Hindlimb muscle (tissue), 1 donor: ENCODE data around the gene SCIMP. TPM values are rescaled to one million over a fixed set of nuclear protein-coding genes. Genes with fewer than 3 reads are reported as not detected.
"Not testable (repeated sequence)": the region's sequence is repeated elsewhere in the genome, so short reads cannot be mapped to it uniquely, and the experiment has no call there.

Experiments used
- DNase-seq: peaks from one replicate; pipeline ENCODE4 v3.0.0-alpha.2; 2013
- polyA plus RNA-seq: library from polyadenylated mRNA; unstranded; fragments of 120-200 nt; gene quantifications from one replicate; pipeline ENCODE4 v1.2.1, GENCODE V29; 2013; ENCODE audit not compliant: insufficient read length

Gene SCIMP
- 1.6 TPM for polyA plus RNA-seq

- DNase-seq: no peak
These were observed at the start of gene SCIMP for GRCh38 chr17:5234645-5235576. SCIMP (minus strand) TSS chr17:5234860; CDS start chr17:5234755, 105 bp downstream.

GRCh38 chr17:5283571-5284315 is 49.1 kb upstream of the SCIMP start:
- no peak for DNase-seq

GRCh38 chr17:5282642-5283217 is 48.1 kb upstream of the SCIMP start:
- DNase-seq: no peak

- peak; percentile 91 for DNase-seq
These were observed 47.4 kb upstream of the SCIMP start, which contains the start of gene RABEP1 for GRCh38 chr17:5281814-5282641. RABEP1 (plus strand) TSS chr17:5282284; CDS start chr17:5282487, 203 bp downstream.

GRCh38 chr17:5272322-5272721 is 37.7 kb upstream of the SCIMP start:
- DNase-seq: no peak

- DNase-seq: no peak
These were observed 34.7 kb upstream of the SCIMP start for GRCh38 chr17:5269241-5269960.

- DNase-seq: no peak
These were observed 30.2 kb upstream of the SCIMP start for GRCh38 chr17:5264893-5265292.

- no peak for DNase-seq
These were observed 28.8 kb upstream of the SCIMP start for GRCh38 chr17:5263441-5263840.

- DNase-seq: no peak
These were observed 27.8 kb upstream of the SCIMP start for GRCh38 chr17:5262416-5262991.

- DNase-seq: no peak
These were observed 25.9 kb upstream of the SCIMP start for GRCh38 chr17:5260542-5260941.

- no peak for DNase-seq
These were observed 22.5 kb upstream of the SCIMP start for GRCh38 chr17:5257124-5257523.

- DNase-seq: no peak
These were observed 20.4 kb upstream of the SCIMP start for GRCh38 chr17:5254903-5255521.

GRCh38 chr17:5254414-5254813 is 19.8 kb upstream of the SCIMP start:
- no peak for DNase-seq

- peak; percentile 63 for DNase-seq
These were observed 15.0 kb upstream of the SCIMP start for GRCh38 chr17:5249615-5250014.

GRCh38 chr17:5248821-5249479 is 14.3 kb upstream of the SCIMP start:
- no peak for DNase-seq

GRCh38 chr17:5247621-5248020 is 13.0 kb upstream of the SCIMP start:
- no peak for DNase-seq

- DNase-seq: no peak
These were observed 7.4 kb upstream of the SCIMP start for GRCh38 chr17:5241861-5242671.

GRCh38 chr17:5239769-5240168 is 5.1 kb upstream of the SCIMP start:
- DNase-seq: not testable (repeated sequence)

GRCh38 chr17:5238333-5238732 is 3.7 kb upstream of the SCIMP start:
- DNase-seq: no peak
